ENCODE measurements around the gene PISD.

Gene PISD

DNA sequence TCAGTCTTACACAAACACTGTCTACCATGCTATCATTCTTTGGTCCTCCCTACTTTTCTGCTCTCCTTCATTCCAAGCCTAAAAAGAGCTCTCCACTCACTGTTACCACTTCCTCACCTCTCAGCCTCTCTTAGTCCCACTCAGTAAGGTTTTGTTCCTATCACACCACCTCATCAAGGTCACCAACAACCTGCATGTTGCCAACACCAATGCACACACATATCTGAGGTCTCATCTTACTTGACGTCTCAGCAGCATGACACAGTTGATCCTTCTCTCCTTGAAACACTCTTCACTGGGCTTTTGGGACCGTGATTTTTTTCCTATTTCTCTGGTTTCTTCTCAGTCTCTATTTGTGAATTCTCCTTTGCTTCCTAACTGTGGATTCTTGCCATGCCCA lies 8.1 kb downstream of the PISD start:
- H4K20me1 ChIP-seq (ENCODE audit: insufficient read depth, low read length, poor library complexity, severe bottlenecking) = no peaks in the 10 kb centered on the region
- no peak overlapping the region for H2AFZ ChIP-seq (ENCODE audit: low read length)
- no peaks in the 10 kb centered on the region for H3K9me2 ChIP-seq (replicated peaks; ENCODE audit: low read depth, low read length)

DNA sequence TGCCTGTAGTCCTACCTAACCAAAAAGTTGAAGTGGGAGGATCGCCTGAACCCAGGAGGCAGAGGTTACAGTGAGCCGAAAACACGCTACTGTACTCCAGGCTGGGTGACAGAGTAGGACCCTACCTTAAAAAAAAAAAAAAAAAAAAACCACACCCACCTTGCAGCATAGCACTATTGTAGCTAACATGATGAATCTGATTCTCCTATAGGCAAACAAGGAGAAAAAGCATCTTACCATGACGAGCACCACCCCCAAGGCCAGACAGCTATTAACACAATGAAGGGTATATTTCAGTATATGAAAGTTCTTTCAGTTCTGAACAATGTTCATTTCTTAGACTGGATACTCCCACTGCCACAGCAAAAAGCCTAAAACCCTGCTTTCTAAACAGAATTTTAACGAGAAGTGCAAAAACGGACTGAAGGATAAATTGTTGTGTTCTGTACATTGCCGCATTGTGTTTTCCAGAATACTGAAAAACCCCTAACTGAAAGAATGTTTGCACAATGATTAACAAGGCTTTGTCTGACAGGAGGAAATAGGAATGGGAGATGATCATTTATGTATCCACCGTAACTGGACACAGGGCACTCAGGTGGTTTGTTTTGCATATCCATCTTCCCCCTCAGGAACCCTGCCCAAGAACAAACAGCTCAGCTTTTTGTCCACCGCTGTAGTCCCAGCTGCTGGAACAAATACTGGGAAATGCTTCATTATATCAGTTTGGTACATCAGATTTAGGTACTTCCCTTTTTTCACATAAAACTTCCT lies 8.9 kb downstream of the PISD start:
- no peaks in the 10 kb centered on the region for H4K20me1 ChIP-seq (ENCODE audit: insufficient read depth, low read length, poor library complexity, severe bottlenecking)
- no peaks in the 10 kb centered on the region for H3K9me2 ChIP-seq (replicated peaks; ENCODE audit: low read depth, low read length)
- no peak overlapping the region for H3K9ac ChIP-seq (ENCODE audit: low read depth, low read length, poor library complexity, severe bottlenecking)
- no peaks in the 10 kb centered on the region for H3K27me3 ChIP-seq (ENCODE audit: insufficient read depth, low read length, poor library complexity, severe bottlenecking)
- no peaks in the 10 kb centered on the region for H3F3A ChIP-seq (ENCODE audit: low read depth)
- H2AFZ ChIP-seq (ENCODE audit: low read length) = no peak overlapping the region
- H3K4me3 ChIP-seq (ENCODE audit: low read length, poor library complexity, severe bottlenecking) = no peak overlapping the region
- no peaks in the 10 kb centered on the region for H3K4me1 ChIP-seq (ENCODE audit: insufficient read depth, low read length, poor library complexity, severe bottlenecking)
- H3K9me3 ChIP-seq (ENCODE audit: insufficient read depth, low read depth, low read length) = no peaks in the 10 kb centered on the region
- H3K4me2 ChIP-seq (ENCODE audit: low read depth, low read length, poor library complexity, severe bottlenecking) = no peak overlapping the region
- TF ChIP-seq EZH2phosphoT487 (IDR thresholded peaks at IDR 0.05; ENCODE audit: borderline replicate concordance) = no peak
- TF ChIP-seq, protein P1, sequence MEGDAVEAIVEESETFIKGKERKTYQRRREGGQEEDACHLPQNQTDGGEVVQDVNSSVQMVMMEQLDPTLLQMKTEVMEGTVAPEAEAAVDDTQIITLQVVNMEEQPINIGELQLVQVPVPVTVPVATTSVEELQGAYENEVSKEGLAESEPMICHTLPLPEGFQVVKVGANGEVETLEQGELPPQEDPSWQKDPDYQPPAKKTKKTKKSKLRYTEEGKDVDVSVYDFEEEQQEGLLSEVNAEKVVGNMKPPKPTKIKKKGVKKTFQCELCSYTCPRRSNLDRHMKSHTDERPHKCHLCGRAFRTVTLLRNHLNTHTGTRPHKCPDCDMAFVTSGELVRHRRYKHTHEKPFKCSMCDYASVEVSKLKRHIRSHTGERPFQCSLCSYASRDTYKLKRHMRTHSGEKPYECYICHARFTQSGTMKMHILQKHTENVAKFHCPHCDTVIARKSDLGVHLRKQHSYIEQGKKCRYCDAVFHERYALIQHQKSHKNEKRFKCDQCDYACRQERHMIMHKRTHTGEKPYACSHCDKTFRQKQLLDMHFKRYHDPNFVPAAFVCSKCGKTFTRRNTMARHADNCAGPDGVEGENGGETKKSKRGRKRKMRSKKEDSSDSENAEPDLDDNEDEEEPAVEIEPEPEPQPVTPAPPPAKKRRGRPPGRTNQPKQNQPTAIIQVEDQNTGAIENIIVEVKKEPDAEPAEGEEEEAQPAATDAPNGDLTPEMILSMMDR (conservative IDR thresholded peaks at IDR 0.05; ENCODE audit: low read length) = no peak
- H3K36me3 ChIP-seq (ENCODE audit: insufficient read depth, low read length) = peaks cover 9% of the 10 kb centered on the region; the same call in 1 of the 2 replicates
- peaks cover 37% of the 10 kb centered on the region for H3K79me2 ChIP-seq (ENCODE audit: insufficient read depth, low read length)

More for the DNA sequence above, 8.1 kb downstream of the PISD start:
- Histone ChIP-seq H3K79me2 (ENCODE audit: insufficient read depth, low read length) (peaks cover 42% of the 10 kb centered on the region), H3K36me3 (ENCODE audit: insufficient read depth, low read length) (peaks cover 7% of the 10 kb centered on the region; the same call in 1 of the 2 replicates), H3K9me3 (ENCODE audit: insufficient read depth, low read depth, low read length) (no peaks in the 10 kb centered on the region), H3K4me2 (ENCODE audit: low read depth, low read length, poor library complexity, severe bottlenecking) (no peak overlapping the region), H3K9ac (ENCODE audit: low read depth, low read length, poor library complexity, severe bottlenecking) (no peak overlapping the region), H3K4me1 (ENCODE audit: insufficient read depth, low read length, poor library complexity, severe bottlenecking) (no peaks in the 10 kb centered on the region), H3K4me3 (ENCODE audit: low read length, poor library complexity, severe bottlenecking) (no peak overlapping the region), H3F3A (ENCODE audit: low read depth) (no peaks in the 10 kb centered on the region), H3K27me3 (ENCODE audit: insufficient read depth, low read length, poor library complexity, severe bottlenecking) (no peaks in the 10 kb centered on the region)
- TF ChIP-seq EZH2phosphoT487 (IDR thresholded peaks at IDR 0.05; ENCODE audit: borderline replicate concordance) = no peak
- TF ChIP-seq, protein P1 (conservative IDR thresholded peaks at IDR 0.05; ENCODE audit: low read length) = no peak

DNA sequence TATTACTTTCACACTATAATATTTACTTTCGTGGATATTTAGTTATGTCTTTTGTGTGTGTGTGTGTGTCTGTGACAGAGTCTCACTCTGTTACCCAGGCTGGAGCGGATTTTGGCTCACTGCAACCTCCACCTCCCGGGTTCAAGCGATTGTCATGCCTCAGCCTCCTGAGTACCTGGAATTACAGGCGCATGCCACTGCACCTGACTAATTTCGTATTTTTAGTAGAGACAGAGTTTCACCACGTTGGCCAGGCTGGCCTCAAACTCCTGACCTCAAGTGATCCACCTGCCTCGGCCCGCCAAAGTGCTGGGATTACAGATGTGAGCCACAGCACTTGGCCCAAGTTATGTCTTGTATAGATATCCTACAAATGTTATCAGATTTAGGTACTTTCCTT lies 9.9 kb downstream of the PISD start:
- H3K9me2 ChIP-seq (replicated peaks; ENCODE audit: low read depth, low read length) = no peaks in the 10 kb centered on the region
- no peaks in the 10 kb centered on the region for H3K9me3 ChIP-seq (ENCODE audit: insufficient read depth, low read depth, low read length)
- peaks cover 31% of the 10 kb centered on the region; the same call in 1 of the 2 replicates for H3K79me2 ChIP-seq (ENCODE audit: insufficient read depth, low read length)
- H4K20me1 ChIP-seq (ENCODE audit: insufficient read depth, low read length, poor library complexity, severe bottlenecking) = no peaks in the 10 kb centered on the region
- no peak overlapping the region for H3K9ac ChIP-seq (ENCODE audit: low read depth, low read length, poor library complexity, severe bottlenecking)
- H3K36me3 ChIP-seq (ENCODE audit: insufficient read depth, low read length) = peaks cover 18% of the 10 kb centered on the region; the same call in 1 of the 2 replicates
- H3K27me3 ChIP-seq (ENCODE audit: insufficient read depth, low read length, poor library complexity, severe bottlenecking) = no peaks in the 10 kb centered on the region
- no peak overlapping the region for H2AFZ ChIP-seq (ENCODE audit: low read length)
- H3K4me3 ChIP-seq (ENCODE audit: low read length, poor library complexity, severe bottlenecking) = no peak overlapping the region
- TF ChIP-seq, protein P1 (conservative IDR thresholded peaks at IDR 0.05; ENCODE audit: low read length) = no peak
- TF ChIP-seq EZH2phosphoT487 (IDR thresholded peaks at IDR 0.05; ENCODE audit: borderline replicate concordance) = no peak
- no peaks in the 10 kb centered on the region for H3K4me1 ChIP-seq (ENCODE audit: insufficient read depth, low read length, poor library complexity, severe bottlenecking)
- H3K4me2 ChIP-seq (ENCODE audit: low read depth, low read length, poor library complexity, severe bottlenecking) = no peak overlapping the region
- H3F3A ChIP-seq (ENCODE audit: low read depth) = no peaks in the 10 kb centered on the region
